A673 (cell line): Measurements from ENCODE around the gene ENTPD3.

Source experiments
- CTCF ChIP-seq: fragments of 300-800, 200-600 bp; sonication (generic); conservative IDR thresholded peaks from 2 replicates; pipeline ENCODE4 v1.5.1; 2017; ENCODE audit warnings: low read depth, mild to moderate bottlenecking, antibody characterized with exemption, low read length, moderate library complexity, mixed read lengths
- EZH2 ChIP-seq: fragments of 200-600 bp; sonication (generic); IDR thresholded peaks from 2 replicates; pipeline ENCODE4 v1.6.1; 2017; ENCODE audit warnings: borderline replicate concordance, low read depth, mild to moderate bottlenecking, mixed read lengths, antibody characterized with exemption, low read length; ENCODE audit not compliant: poor library complexity, severe bottlenecking

- TF ChIP-seq CTCF (no peak), EZH2 (no peak)
Measured at GRCh38 chr3:40387001-40387894, at the start of gene ENTPD3.
